22Rv1 (cell line): ENCODE measurements around the gene POGLUT3.

ENCODE experiments used
- ZFX ChIP-seq: fragments of 450-650 bp; IDR thresholded peaks from 2 replicates; pipeline ENCODE4 v1.6.1; 2017; ENCODE audit warnings: antibody characterized with exemption, borderline replicate concordance
- TF ChIP-seq, protein P1 (sequence below): fragments of 450-650 bp; IDR thresholded peaks from 2 replicates; pipeline ENCODE4 v1.5.1; 2017; ENCODE audit warnings: mild to moderate bottlenecking

DNA sequence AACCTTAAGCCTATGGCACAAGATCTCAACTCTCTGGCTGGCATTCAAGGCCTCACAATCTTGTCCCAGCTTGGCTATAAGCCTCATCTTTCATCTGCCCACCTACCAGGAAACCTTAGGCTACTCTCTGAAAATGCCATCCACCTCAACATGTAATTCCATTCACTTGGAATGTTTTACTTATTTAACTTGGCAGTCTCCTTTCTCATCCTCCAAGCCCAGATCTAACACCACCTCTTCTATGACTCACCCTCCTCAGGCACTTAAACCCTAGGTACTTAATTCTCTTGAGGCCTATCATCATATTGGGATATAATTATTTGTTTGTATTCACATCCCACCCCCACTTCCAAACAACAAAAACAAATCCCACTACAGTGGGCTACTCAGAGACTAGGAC lies 15.0 kb downstream of the POGLUT3 start:
- TF ChIP-seq, protein P1, sequence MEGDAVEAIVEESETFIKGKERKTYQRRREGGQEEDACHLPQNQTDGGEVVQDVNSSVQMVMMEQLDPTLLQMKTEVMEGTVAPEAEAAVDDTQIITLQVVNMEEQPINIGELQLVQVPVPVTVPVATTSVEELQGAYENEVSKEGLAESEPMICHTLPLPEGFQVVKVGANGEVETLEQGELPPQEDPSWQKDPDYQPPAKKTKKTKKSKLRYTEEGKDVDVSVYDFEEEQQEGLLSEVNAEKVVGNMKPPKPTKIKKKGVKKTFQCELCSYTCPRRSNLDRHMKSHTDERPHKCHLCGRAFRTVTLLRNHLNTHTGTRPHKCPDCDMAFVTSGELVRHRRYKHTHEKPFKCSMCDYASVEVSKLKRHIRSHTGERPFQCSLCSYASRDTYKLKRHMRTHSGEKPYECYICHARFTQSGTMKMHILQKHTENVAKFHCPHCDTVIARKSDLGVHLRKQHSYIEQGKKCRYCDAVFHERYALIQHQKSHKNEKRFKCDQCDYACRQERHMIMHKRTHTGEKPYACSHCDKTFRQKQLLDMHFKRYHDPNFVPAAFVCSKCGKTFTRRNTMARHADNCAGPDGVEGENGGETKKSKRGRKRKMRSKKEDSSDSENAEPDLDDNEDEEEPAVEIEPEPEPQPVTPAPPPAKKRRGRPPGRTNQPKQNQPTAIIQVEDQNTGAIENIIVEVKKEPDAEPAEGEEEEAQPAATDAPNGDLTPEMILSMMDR, result no peak
- TF ChIP-seq ZFX, result no peak
